Testis (tissue), 3 donors: Measurements from ENCODE around the gene PTPRD. TPM values are rescaled to one million over a fixed set of nuclear protein-coding genes. Genes with fewer than 3 reads are reported as not detected.

Experiments
- DNase-seq: peaks from one replicate; pipeline ENCODE4 v3.0.0-alpha.2; 2019
- H3K27ac ChIP-seq, 2 donors: fragments of 200-600 bp; sonication (generic); one replicate each; pipeline ENCODE4 v1.5.1; 2019
- H3K27me3 ChIP-seq: fragments of 200-600 bp; sonication (generic); one replicate; pipeline ENCODE4 v1.5.1; 2019
- H3K36me3 ChIP-seq: fragments of 200-600 bp; sonication (generic); one replicate; pipeline ENCODE4 v1.5.1; 2017; ENCODE audit warnings: low read depth; ENCODE audit errors: missing control alignments
- H3K4me1 ChIP-seq: fragments of 200-600 bp; sonication (generic); one replicate; pipeline ENCODE4 v1.5.1; 2019
- H3K4me3 ChIP-seq, 2 donors: fragments of 200-600 bp; sonication (generic); one replicate each; pipeline ENCODE4 v1.5.1; 2017 to 2019
- H3K9me3 ChIP-seq: fragments of 200-600 bp; sonication (generic); one replicate; pipeline ENCODE4 v1.5.1; 2017
- CTCF ChIP-seq, 3 experiments: fragments of 450-650 bp in 2 of 3; fragments of 200-600 bp in 1 of 3; sonication (generic) in 1 of 3; IDR thresholded peaks; one replicate each; pipeline ENCODE4 v1.5.1; 2016 to 2019; ENCODE audit warnings: antibody characterized with exemption in 3 of 3, mild to moderate bottlenecking in 2 of 3, moderate library complexity in 1 of 3
- POLR2A ChIP-seq: fragments of 450-650 bp; IDR thresholded peaks from one replicate; pipeline ENCODE4 v1.6.1; 2017; ENCODE audit warnings: antibody characterized with exemption, mild to moderate bottlenecking, moderate library complexity
- WGBS, 2 donors: methylation state at CpG; one replicate each; pipeline ENCODE4 v1.1.5; 2018; 5-methylcytosine and 5-hydroxymethylcytosine counted together
- intact Hi-C: fragments of 100-400 bp; cut with DNase I; formaldehyde crosslinking; loops from one replicate; pipeline ENCODE4 v1.15.1; 2023; ENCODE audit warnings: low total_unique reads
- polyA plus RNA-seq: library from polyadenylated mRNA; stranded (reverse); fragments of 350-450 nt; fragmentation: Illumina TruSeq; extraction: RNeasy Lipid Tissue Mini Kit (QIAGEN cat#74804); gene quantifications from one replicate; pipeline ENCODE4 v1.2.3, GENCODE V29; 2014; ENCODE audit warnings: low read depth, low replicate concordance; ENCODE audit not compliant: insufficient read depth
- total RNA-seq, 2 donors: library from RNA; depleted of rRNA; stranded (reverse); fragments of >200 nt; gene quantifications; one replicate each; pipeline ENCODE4 v1.2.3, GENCODE V29; 2016

Gene PTPRD
- total and polyA plus RNA-seq, 3 donors from 2014 or later, result 15.4 to 33.6 (median 32.5) TPM

GRCh38 chr9:8751406-8751930, 1861.3 kb downstream of the PTPRD start:
- 79 to 90% methylated on average over 1 of the region's 1 CpG for WGBS, 2 donors
- no peak for TF ChIP-seq POLR2A
- TF ChIP-seq CTCF (IDR thresholded peaks at IDR 0.05), result no peak
- intact Hi-C loops, result no loop called here
- no peak overlapping the region for H3K4me3 ChIP-seq
- H3K27me3 ChIP-seq, result no peaks in the 10 kb centered on the region
- no peaks in the 10 kb centered on the region for H3K36me3 ChIP-seq
- no peaks in the 10 kb centered on the region for H3K4me1 ChIP-seq
- H3K27ac ChIP-seq, result no peak overlapping the region
- no peak for DNase-seq
- H3K9me3 ChIP-seq, result no peaks in the 10 kb centered on the region

GRCh38 chr9:8750639-8751051, 1862.2 kb downstream of the PTPRD start:
- 31 to 48% methylated on average over 2 of the region's 2 CpGs for WGBS, 2 donors

GRCh38 chr9:8745347-8745746, 1867.5 kb downstream of the PTPRD start:
- WGBS, 2 donors, result 85 to 91% methylated on average over 5 of the region's 5 CpGs
- no peaks in the 10 kb centered on the region for H3K36me3 ChIP-seq
- H3K4me1 ChIP-seq, result no peaks in the 10 kb centered on the region
- no peak overlapping the region for H3K4me3 ChIP-seq
- no peak overlapping the region for H3K27ac ChIP-seq
- H3K9me3 ChIP-seq, result no peaks in the 10 kb centered on the region
- TF ChIP-seq POLR2A (no peak), CTCF (IDR thresholded peaks at IDR 0.05) (no peak)
- intact Hi-C loops, result no loop called here
- DNase-seq, result no peak
- no peaks in the 10 kb centered on the region for H3K27me3 ChIP-seq

More at GRCh38 chr9:8750639-8751051, 1862.2 kb downstream of the PTPRD start:
- TF ChIP-seq POLR2A (no peak), CTCF (IDR thresholded peaks at IDR 0.05) (no peak)
- no peaks in the 10 kb centered on the region for H3K9me3 ChIP-seq
- no peak overlapping the region for H3K27ac ChIP-seq
- no peaks in the 10 kb centered on the region for H3K27me3 ChIP-seq
- H3K36me3 ChIP-seq, result no peaks in the 10 kb centered on the region
- peak; percentile 22 for DNase-seq
- H3K4me1 ChIP-seq, result no peaks in the 10 kb centered on the region
- H3K4me3 ChIP-seq, result no peak overlapping the region
- intact Hi-C loops, result no loop called here

- no peaks in the 10 kb centered on the region for H3K36me3 ChIP-seq
- H3K27me3 ChIP-seq, result no peaks in the 10 kb centered on the region
- peaks cover under 1% of the 10 kb centered on the region for H3K4me1 ChIP-seq
- H3K4me3 ChIP-seq, result no peak overlapping the region
- no peak for DNase-seq
- intact Hi-C loops, result no loop called here
- H3K9me3 ChIP-seq, result no peaks in the 10 kb centered on the region
- 63 to 65% methylated on average over 2 of the region's 2 CpGs for WGBS, 2 donors
- TF ChIP-seq POLR2A (no peak), CTCF (IDR thresholded peaks at IDR 0.05) (no peak)
- H3K27ac ChIP-seq, result no peak overlapping the region
These were observed 1873.9 kb downstream of the PTPRD start for GRCh38 chr9:8738945-8739344.

- 87 to 91% methylated on average over 5 of the region's 5 CpGs for WGBS, 2 donors
- no peak overlapping the region for H3K4me3 ChIP-seq
- peaks cover 6% of the 10 kb centered on the region for H3K4me1 ChIP-seq
- intact Hi-C loops, result no loop called here
- H3K36me3 ChIP-seq, result no peaks in the 10 kb centered on the region
- no peaks in the 10 kb centered on the region for H3K9me3 ChIP-seq
- no peak overlapping the region for H3K27ac ChIP-seq
- TF ChIP-seq CTCF (IDR thresholded peaks at IDR 0.05) (no peak), POLR2A (no peak)
- DNase-seq, result no peak
- H3K27me3 ChIP-seq, result no peaks in the 10 kb centered on the region
These were observed 1876.0 kb downstream of the PTPRD start for GRCh38 chr9:8736805-8737204.
